IPS-18a (cell line): ENCODE measurements around the gene BAX.

Experiments used
- H3K27ac ChIP-seq: one replicate; pipeline ENCODE4 v1.5.1; 2013; ENCODE audit warnings: low read length
- H3K27me3 ChIP-seq: one replicate; pipeline ENCODE4 v1.6.1; 2013; ENCODE audit warnings: mild to moderate bottlenecking, low read length; ENCODE audit not compliant: control insufficient read depth, insufficient read depth
- H3K36me3 ChIP-seq: one replicate; pipeline ENCODE4 v1.6.1; 2013; ENCODE audit warnings: low read depth, low read length; ENCODE audit not compliant: control insufficient read depth
- H3K4me1 ChIP-seq: one replicate; pipeline ENCODE4 v1.6.1; 2013; ENCODE audit warnings: low read depth, low read length; ENCODE audit not compliant: control insufficient read depth
- H3K4me3 ChIP-seq: one replicate; pipeline ENCODE4 v1.5.1; 2013; ENCODE audit warnings: low read length
- H3K9ac ChIP-seq: one replicate; pipeline ENCODE4 v1.6.1; 2013; ENCODE audit warnings: mild to moderate bottlenecking, low read length, moderate library complexity
- H3K9me3 ChIP-seq: one replicate; pipeline ENCODE4 v1.6.1; 2013; ENCODE audit warnings: low read depth, low read length; ENCODE audit not compliant: control insufficient read depth

BAX gene

DNA sequence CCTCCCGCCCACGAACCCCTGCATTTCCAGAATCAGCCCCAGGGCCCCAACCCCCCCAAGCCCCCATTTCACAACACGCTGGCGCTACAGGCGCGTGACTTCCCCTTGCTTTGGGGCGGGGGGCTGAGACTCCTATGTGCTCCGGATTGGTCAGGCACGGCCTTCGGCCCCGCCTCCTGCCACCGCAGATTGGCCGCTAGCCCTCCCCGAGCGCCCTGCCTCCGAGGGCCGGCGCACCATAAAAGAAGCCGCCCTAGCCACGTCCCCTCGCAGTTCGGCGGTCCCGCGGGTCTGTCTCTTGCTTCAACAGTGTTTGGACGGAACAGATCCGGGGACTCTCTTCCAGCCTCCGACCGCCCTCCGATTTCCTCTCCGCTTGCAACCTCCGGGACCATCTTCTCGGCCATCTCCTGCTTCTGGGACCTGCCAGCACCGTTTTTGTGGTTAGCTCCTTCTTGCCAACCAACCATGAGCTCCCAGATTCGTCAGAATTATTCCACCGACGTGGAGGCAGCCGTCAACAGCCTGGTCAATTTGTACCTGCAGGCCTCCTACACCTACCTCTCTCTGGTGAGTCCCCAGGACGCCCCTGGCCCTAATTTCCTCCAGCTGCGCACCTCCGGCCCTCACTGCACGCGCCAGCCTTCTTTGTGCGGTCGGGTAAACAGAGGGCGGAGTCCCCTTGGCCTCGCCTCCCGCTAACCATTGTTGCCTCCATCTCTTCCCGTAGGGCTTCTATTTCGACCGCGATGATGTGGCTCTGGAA, 10.5 kb downstream of the BAX start, which contains the start of gene FTL:
Gene FTL (plus strand): TSS at position 270 of the 766 bp plus-strand sequence. CDS start 199 bp downstream, at position 469.
- Histone ChIP-seq H3K36me3 (peaks cover 15% of the 10 kb centered on the region), H3K9me3 (no peaks in the 10 kb centered on the region), H3K27ac (peak within 1 kb of the TSS; percentile 66)

GRCh38 chr19:48965806-48966540, 11.3 kb downstream of the BAX start:
- Histone ChIP-seq H3K9me3 (no peaks in the 10 kb centered on the region), H3K27ac (peak overlapping the region; percentile 66), H3K27me3 (no peaks in the 10 kb centered on the region), H3K9ac (peak overlapping the region; percentile 92), H3K4me1 (peaks cover 14% of the 10 kb centered on the region), H3K4me3 (peak overlapping the region; percentile 95), H3K36me3 (peaks cover 15% of the 10 kb centered on the region)

More for the DNA sequence above, 10.5 kb downstream of the BAX start, which contains the start of gene FTL:
- Histone ChIP-seq H3K27me3 (no peaks in the 10 kb centered on the region), H3K9ac (peak within 1 kb of the TSS; percentile 92), H3K4me3 (peak within 1 kb of the TSS; percentile 95), H3K4me1 (peaks cover 14% of the 10 kb centered on the region)

DNA sequence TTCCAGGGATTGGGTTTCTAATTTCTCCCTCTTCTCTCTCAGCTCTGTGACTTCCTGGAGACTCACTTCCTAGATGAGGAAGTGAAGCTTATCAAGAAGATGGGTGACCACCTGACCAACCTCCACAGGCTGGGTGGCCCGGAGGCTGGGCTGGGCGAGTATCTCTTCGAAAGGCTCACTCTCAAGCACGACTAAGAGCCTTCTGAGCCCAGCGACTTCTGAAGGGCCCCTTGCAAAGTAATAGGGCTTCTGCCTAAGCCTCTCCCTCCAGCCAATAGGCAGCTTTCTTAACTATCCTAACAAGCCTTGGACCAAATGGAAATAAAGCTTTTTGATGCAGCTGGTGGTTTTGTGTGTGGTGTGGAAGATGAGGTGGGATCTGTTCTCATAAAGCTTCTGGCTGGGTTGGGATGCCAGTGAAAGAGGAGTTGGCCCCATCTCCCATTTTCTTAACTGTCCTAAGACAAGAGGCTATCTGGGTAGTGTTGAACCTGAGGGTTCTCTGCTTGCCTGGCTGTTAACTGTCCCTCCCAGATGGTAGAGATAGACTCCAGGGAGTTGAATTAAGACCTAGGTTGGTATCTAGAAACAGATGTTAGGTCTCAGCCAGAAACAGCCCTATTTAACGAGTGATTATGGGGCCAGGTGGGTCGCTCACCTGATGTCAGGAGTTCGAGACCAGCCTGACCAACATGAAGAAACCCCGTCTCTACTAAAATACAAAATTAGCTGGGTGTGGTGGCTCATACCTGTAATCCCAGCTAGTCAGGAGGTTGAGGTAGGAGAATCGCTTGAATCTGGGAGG, 12.1 kb downstream of the BAX start:
- Histone ChIP-seq H3K4me1 (peaks cover 14% of the 10 kb centered on the region), H3K4me3 (peak overlapping the region; percentile 95), H3K36me3 (peaks cover 15% of the 10 kb centered on the region), H3K27me3 (no peaks in the 10 kb centered on the region), H3K9ac (no peak overlapping the region), H3K9me3 (no peaks in the 10 kb centered on the region), H3K27ac (no peak overlapping the region)

GRCh38 chr19:48967346-48968178, 12.9 kb downstream of the BAX start:
- Histone ChIP-seq H3K27ac (no peak overlapping the region), H3K4me3 (no peak overlapping the region), H3K27me3 (no peaks in the 10 kb centered on the region), H3K9ac (no peak overlapping the region), H3K36me3 (peaks cover 15% of the 10 kb centered on the region), H3K4me1 (peaks cover 14% of the 10 kb centered on the region), H3K9me3 (no peaks in the 10 kb centered on the region)

- Histone ChIP-seq H3K4me1 (peaks cover 13% of the 10 kb centered on the region), H3K36me3 (peaks cover 15% of the 10 kb centered on the region), H3K27me3 (no peaks in the 10 kb centered on the region), H3K9ac (no peak overlapping the region), H3K27ac (no peak overlapping the region), H3K4me3 (no peak overlapping the region), H3K9me3 (no peaks in the 10 kb centered on the region)
Measured at GRCh38 chr19:48968179-48968661, 13.5 kb downstream of the BAX start.

DNA sequence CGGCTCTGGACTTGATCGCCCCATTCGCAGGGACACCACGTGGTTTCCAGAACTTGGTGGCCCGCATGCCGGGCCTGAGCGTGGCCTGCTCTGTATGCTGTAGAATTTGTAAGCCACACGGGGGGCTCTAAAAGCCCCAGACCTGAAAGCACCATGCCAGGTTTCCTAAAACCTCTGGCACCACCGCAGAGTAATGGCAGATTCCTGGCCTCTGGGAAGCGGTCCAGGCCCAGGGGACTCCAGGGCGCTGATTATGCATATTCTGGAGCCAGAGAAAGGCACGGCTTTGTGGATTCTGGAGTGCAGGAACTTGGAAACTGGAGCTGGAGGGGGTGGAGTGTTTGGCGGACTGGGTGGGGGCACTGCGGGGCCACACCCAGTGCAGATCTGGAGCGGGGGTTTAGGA, 14.1 kb downstream of the BAX start:
- no peak overlapping the region for H3K27ac ChIP-seq
- no peak overlapping the region for H3K4me3 ChIP-seq
- H3K4me1 ChIP-seq = peaks cover 8% of the 10 kb centered on the region
- H3K36me3 ChIP-seq = peaks cover 17% of the 10 kb centered on the region
- H3K27me3 ChIP-seq = no peaks in the 10 kb centered on the region
- no peak overlapping the region for H3K9ac ChIP-seq
- H3K9me3 ChIP-seq = no peaks in the 10 kb centered on the region

DNA sequence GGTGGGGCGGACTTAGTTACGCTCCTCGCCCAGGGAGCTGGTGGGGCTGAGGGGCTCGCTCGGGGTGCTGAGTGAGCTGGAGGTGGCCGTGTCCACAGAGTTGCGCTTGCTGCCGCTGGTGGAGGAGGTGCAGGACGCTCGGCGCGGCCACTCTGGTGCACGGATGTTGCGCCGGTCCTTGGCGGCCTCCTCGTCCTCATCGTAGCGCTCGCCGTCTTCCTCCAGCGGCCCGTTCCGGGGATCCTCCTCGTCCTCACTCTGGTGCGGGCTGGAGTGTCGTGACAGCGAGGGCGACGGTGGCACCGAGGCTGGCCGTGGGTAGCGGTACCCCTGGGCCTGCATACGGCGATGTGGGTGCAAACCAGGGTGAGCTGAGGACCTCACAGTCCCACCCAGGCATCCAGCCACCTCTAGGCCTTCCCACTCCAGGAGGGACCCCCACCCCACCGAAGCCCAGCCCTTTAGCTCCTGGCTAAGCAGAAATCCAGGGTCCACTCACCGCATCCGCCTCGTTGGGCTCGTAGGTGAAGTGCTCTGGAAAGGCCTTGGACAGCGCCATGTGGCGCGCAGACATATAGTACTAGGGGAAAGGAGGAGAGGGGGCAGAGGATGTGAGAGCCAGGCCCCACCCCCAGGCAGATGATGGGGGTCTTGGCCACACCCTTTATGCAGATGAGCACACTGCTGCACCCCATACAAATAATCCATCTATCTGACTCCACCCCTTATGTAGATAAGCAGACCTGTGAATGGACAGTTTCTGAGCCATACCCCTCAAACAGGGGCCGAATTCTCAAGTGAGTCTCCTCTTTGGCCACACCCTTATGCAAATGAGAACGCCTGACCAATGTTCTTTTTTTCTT, 14.8 kb downstream of the BAX start:
- H3K27me3 ChIP-seq = no peaks in the 10 kb centered on the region
- H3K9me3 ChIP-seq = no peaks in the 10 kb centered on the region
- H3K36me3 ChIP-seq = peaks cover 24% of the 10 kb centered on the region
- H3K4me3 ChIP-seq = no peak overlapping the region
- peaks cover 1% of the 10 kb centered on the region for H3K4me1 ChIP-seq
- H3K9ac ChIP-seq = no peak overlapping the region
- H3K27ac ChIP-seq = no peak overlapping the region

DNA sequence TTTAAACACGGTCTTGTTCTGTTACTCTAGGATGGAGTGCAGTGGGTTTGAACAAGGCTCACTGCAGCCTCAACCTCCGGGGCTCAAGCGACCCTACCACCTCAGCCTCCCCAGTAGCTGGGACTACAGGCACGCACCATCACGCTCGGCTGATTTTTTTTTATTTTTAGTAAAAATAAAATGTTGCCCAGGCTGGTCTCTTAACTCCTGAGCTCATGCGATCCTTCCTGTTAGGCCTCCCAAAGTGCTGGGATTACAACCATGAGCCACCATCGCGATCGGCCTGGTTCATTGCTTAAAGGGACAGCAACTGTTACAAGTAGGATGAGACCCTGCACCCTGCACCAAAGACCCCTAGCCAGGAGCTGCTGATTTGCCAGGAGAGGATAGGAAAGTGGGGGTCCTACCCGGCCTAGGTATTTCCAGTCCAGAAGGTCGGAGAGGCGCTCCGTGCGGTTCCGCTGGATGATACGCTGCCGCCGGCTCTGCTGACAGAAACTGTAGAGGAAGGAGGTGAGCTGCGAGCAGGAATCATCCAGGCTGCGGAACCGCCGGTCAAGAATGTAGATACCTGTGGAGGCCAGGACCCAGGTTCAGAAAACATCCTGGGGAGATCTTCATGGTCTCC, 15.6 kb downstream of the BAX start:
- Histone ChIP-seq H3K27ac (no peak overlapping the region), H3K9me3 (no peaks in the 10 kb centered on the region), H3K4me3 (no peak overlapping the region), H3K9ac (no peak overlapping the region), H3K36me3 (peaks cover 24% of the 10 kb centered on the region), H3K4me1 (no peaks in the 10 kb centered on the region), H3K27me3 (no peaks in the 10 kb centered on the region)

DNA sequence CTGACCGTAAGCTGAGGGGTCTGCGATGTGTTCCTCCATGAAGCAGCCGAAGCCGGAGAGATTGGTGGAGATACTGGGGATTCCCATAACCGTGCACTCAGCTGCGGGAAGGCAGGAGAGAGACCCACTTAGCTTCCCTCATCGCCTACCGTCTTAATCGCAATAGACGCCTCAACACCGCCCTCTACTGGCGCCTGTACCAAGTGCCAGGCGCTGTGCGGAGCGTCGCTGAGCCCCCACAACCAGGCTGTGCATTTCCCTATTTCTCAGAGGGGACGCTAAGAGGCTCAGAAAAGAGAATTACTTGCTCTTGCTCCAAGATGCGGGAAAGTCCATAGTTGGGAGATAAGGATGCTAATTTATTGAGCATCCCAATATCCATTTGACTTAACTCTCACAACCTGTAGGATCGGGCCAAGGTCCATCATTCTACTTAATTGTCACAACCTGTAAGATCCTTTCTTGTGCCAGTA, 16.3 kb downstream of the BAX start:
- Histone ChIP-seq H3K27me3 (no peaks in the 10 kb centered on the region), H3K27ac (no peak overlapping the region), H3K9ac (no peak overlapping the region), H3K4me1 (no peaks in the 10 kb centered on the region), H3K4me3 (no peak overlapping the region), H3K36me3 (peaks cover 24% of the 10 kb centered on the region), H3K9me3 (no peaks in the 10 kb centered on the region)
